ENCODE results near the gene ISX. TPM values are rescaled to one million over a fixed set of nuclear protein-coding genes. Genes with fewer than 3 reads are reported as not detected.

ISX gene
- total and polyA plus RNA-seq, 11 donors, result not detected

GRCh38 chr22:35126993-35127392 is 61.0 kb downstream of the ISX start:
- no peak for DNase-seq
- Histone ChIP-seq H3K9me3 (no peaks in the 10 kb centered on the region), H3K27me3 (peaks cover 0 to 16% (median 0%) of the 10 kb centered on the region in 9 donors), H3K4me3 (no peak overlapping the region), H3K27ac (no peak overlapping the region), H3K4me1 (no peaks in the 10 kb centered on the region), H3K36me3 (no peaks in the 10 kb centered on the region)
- TF ChIP-seq POLR2A (IDR thresholded peaks at IDR 0.05) (no peak), CTCF (IDR thresholded peaks at IDR 0.05) (no peak)
- 59 to 69% (median 64%) methylated on average over 6 to 8 of the region's 8 CpGs for WGBS, 4 donors
- no peak for ATAC-seq
- intact Hi-C loops (cut with DNase I), result no loop called here

- ATAC-seq, result no peak
Observed at GRCh38 chr22:35128637-35129036, 62.7 kb downstream of the ISX start.

GRCh38 chr22:35131525-35132000 is 65.6 kb downstream of the ISX start:
- intact Hi-C loops (cut with DNase I), result no loop called here
- no peak for TF ChIP-seq POLR2A (IDR thresholded peaks at IDR 0.05)
- TF ChIP-seq CTCF (IDR thresholded peaks at IDR 0.05), result no peak
- H3K27ac ChIP-seq, result no peak overlapping the region
- WGBS, 4 donors, result 38 to 50% (median 44%) methylated on average over 4 of the region's 4 CpGs
- H3K27me3 ChIP-seq, result peaks cover 0 to 34% (median 3%) of the 10 kb centered on the region in 9 donors
- H3K4me3 ChIP-seq, result no peak overlapping the region
- ATAC-seq, result no peak
- H3K9me3 ChIP-seq, result no peaks in the 10 kb centered on the region
- no peak for DNase-seq
- H3K4me1 ChIP-seq, result peaks cover 0 to 6% (median 0%) of the 10 kb centered on the region in 12 donors
- no peaks in the 10 kb centered on the region for H3K36me3 ChIP-seq

More at GRCh38 chr22:35128637-35129036, 62.7 kb downstream of the ISX start:
- TF ChIP-seq POLR2A (IDR thresholded peaks at IDR 0.05) (no peak), CTCF (IDR thresholded peaks at IDR 0.05) (no peak)
- no peak for DNase-seq
- no peaks in the 10 kb centered on the region for H3K9me3 ChIP-seq
- peaks cover 0 to 28% (median 3%) of the 10 kb centered on the region in 9 donors for H3K27me3 ChIP-seq
- no peak overlapping the region for H3K27ac ChIP-seq
- H3K4me1 ChIP-seq, result no peaks in the 10 kb centered on the region
- H3K36me3 ChIP-seq, result no peaks in the 10 kb centered on the region
- intact Hi-C loops (cut with DNase I), result no loop called here
- 74 to 89% (median 84%) methylated on average over 3 of the region's 3 CpGs for WGBS, 4 donors
- H3K4me3 ChIP-seq, result no peak overlapping the region

GRCh38 chr22:35132568-35132967 is 66.6 kb downstream of the ISX start:
- H3K27me3 ChIP-seq, result peaks cover 0 to 26% (median 2%) of the 10 kb centered on the region in 9 donors
- no peaks in the 10 kb centered on the region for H3K36me3 ChIP-seq
- DNase-seq (no peak), ATAC-seq (no peak)
- H3K4me3 ChIP-seq, result no peak overlapping the region
- TF ChIP-seq POLR2A (IDR thresholded peaks at IDR 0.05), result no peak
- no peak for TF ChIP-seq CTCF (IDR thresholded peaks at IDR 0.05)
- H3K4me1 ChIP-seq, result peaks cover 0 to 6% (median 0%) of the 10 kb centered on the region in 12 donors
- H3K27ac ChIP-seq, result no peak overlapping the region
- no peaks in the 10 kb centered on the region for H3K9me3 ChIP-seq
- 72 to 94% (median 93%) methylated on average over 2 of the region's 2 CpGs for WGBS, 4 donors
- intact Hi-C loops (cut with DNase I), result no loop called here
